SK-N-SH (cell line): Measurements from ENCODE around the gene VASP. TPM values are rescaled to one million over a fixed set of nuclear protein-coding genes. Genes with fewer than 3 reads are reported as not detected.
A peak's percentile ranks its signal among the peaks of the same experiment; 100 is the strongest.

Source experiments
- CTCF ChIA-PET: fragments of 300-600, 350-600 bp; formaldehyde crosslinking; extraction: SDS; loops from one replicate; lab custom pipeline; 2021; lab: Yijun Ruan, JAX
- POLR2A ChIA-PET: fragments of 350-600 bp; sonication (Branson Sonifier 250); formaldehyde crosslinking; extraction: SDS; loops from one replicate; lab custom pipeline; 2020; ENCODE audit warnings: antibody characterized with exemption, inconsistent platforms; lab: Yijun Ruan, JAX
- DNase-seq: peaks from one replicate; pipeline ENCODE4 v3.0.0; 2012
- H2AFZ ChIP-seq: fragments of 200-600 bp; sonication (generic); 2 replicates; pipeline ENCODE4 v1.8.1; 2016; ENCODE audit warnings: antibody characterized with exemption, mild to moderate bottlenecking, low read depth
- H3F3A ChIP-seq: fragments of 200-600 bp; sonication (generic); replicated peaks from 2 replicates; pipeline ENCODE3; 2016; ENCODE audit warnings: antibody characterized with exemption, mild to moderate bottlenecking; ENCODE audit not compliant: insufficient read depth
- H3K27ac ChIP-seq, 2 experiments: fragments of 200-500 bp in 1 of 2; fragments of 200-600 bp in 1 of 2; sonication (Bioruptor generic) in 1 of 2; sonication (generic), shearing (Covaris generic) in 1 of 2; 2 replicates each; pipeline versions ENCODE4 v1.5.1 to v1.6.1; 2014 to 2016; ENCODE audit warnings: low read depth in 2 of 2, inconsistent platforms in 1 of 2, low read length in 1 of 2, mild to moderate bottlenecking in 1 of 2, mixed read lengths in 1 of 2
- H3K27me3 ChIP-seq: fragments of 200-600 bp; sonication (generic), shearing (Covaris generic); 2 replicates; pipeline ENCODE4 v1.6.1; 2016; ENCODE audit warnings: mixed run types; ENCODE audit not compliant: insufficient read depth
- H3K36me3 ChIP-seq, 2 experiments: fragments of 200-500 bp in 1 of 2; fragments of 200-600 bp in 1 of 2; sonication (Bioruptor generic) in 1 of 2; sonication (generic) in 1 of 2; replicated peaks in 1 of 2; 2 replicates each; pipeline versions ENCODE3 to v1.5.1; 2014 to 2016; ENCODE audit warnings: low read length in 1 of 2, mild to moderate bottlenecking in 1 of 2; ENCODE audit not compliant: insufficient read depth in 2 of 2, control insufficient read depth in 1 of 2
- H3K4me1 ChIP-seq, 2 experiments: fragments of 200-500 bp in 1 of 2; fragments of 200-600 bp in 1 of 2; sonication (Bioruptor generic) in 1 of 2; sonication (generic), shearing (Covaris generic) in 1 of 2; 2 replicates each; pipeline versions ENCODE4 v1.5.1 to v1.6.1; 2014 to 2016; ENCODE audit warnings: low read depth in 1 of 2, low read length in 1 of 2, mixed run types in 1 of 2; ENCODE audit not compliant: insufficient read depth in 2 of 2, control insufficient read depth in 1 of 2
- H3K4me2 ChIP-seq: fragments of 200-600 bp; sonication (generic), shearing (Covaris generic); 2 replicates; pipeline ENCODE4 v1.6.1; 2017; ENCODE audit warnings: mixed run types
- H3K4me3 ChIP-seq, 2 experiments: fragments of 200-500 bp in 1 of 2; fragments of 200-600 bp in 1 of 2; sonication (Bioruptor generic) in 1 of 2; sonication (generic), shearing (Covaris generic) in 1 of 2; 2 replicates each; pipeline versions ENCODE4 v1.5.1 to v1.8.1; 2014 to 2016; ENCODE audit warnings: low read depth in 2 of 2, inconsistent platforms in 1 of 2, low read length in 1 of 2, mild to moderate bottlenecking in 1 of 2, mixed read lengths in 1 of 2, moderate library complexity in 1 of 2
- H3K79me2 ChIP-seq: fragments of 200-600 bp; sonication (generic); 2 replicates; pipeline ENCODE4 v1.8.1; 2017; ENCODE audit warnings: mild to moderate bottlenecking; ENCODE audit not compliant: insufficient read depth
- H3K9ac ChIP-seq: fragments of 200-600 bp; sonication (generic); 2 replicates; pipeline ENCODE4 v1.6.1; 2017; ENCODE audit warnings: mixed run types
- H3K9me2 ChIP-seq: fragments of 200-600 bp; sonication (generic); 2 replicates; pipeline ENCODE4 v1.6.1; 2017; ENCODE audit warnings: mixed run types
- H3K9me3 ChIP-seq: fragments of 200-600 bp; sonication (generic); 2 replicates; pipeline ENCODE4 v1.6.1; 2017; ENCODE audit warnings: mixed run types, mild to moderate bottlenecking, moderate library complexity
- H4K20me1 ChIP-seq: fragments of 200-600 bp; sonication (generic); 2 replicates; pipeline ENCODE4 v1.6.1; 2017; ENCODE audit warnings: mild to moderate bottlenecking, mixed run types; ENCODE audit not compliant: insufficient read depth
- CHD2 ChIP-seq: fragments of 150-350 bp; IDR thresholded peaks from 2 replicates; pipeline ENCODE4 v1.6.1; 2018; ENCODE audit warnings: low read length; ENCODE audit not compliant: partially characterized antibody
- GABPA ChIP-seq: IDR thresholded peaks from 2 replicates; pipeline ENCODE4 v1.4.0; 2012; ENCODE audit warnings: low read depth, mild to moderate bottlenecking
- NFIC ChIP-seq: IDR thresholded peaks from 2 replicates; pipeline ENCODE4 v1.4.0; 2012; ENCODE audit warnings: borderline replicate concordance
- POLR2AphosphoS5 ChIP-seq: IDR thresholded peaks from 2 replicates; pipeline ENCODE4 v1.6.1; 2012; ENCODE audit warnings: low read depth, low read length
- RXRA ChIP-seq: IDR thresholded peaks from 2 replicates; pipeline ENCODE4 v1.4.0; 2012; ENCODE audit warnings: low read depth, mild to moderate bottlenecking, borderline replicate concordance
- SIN3A ChIP-seq: IDR thresholded peaks from 2 replicates; pipeline ENCODE4 v1.6.1; 2012; ENCODE audit warnings: low read depth, mild to moderate bottlenecking, low read length, moderate library complexity, borderline replicate concordance
- TAF1 ChIP-seq: IDR thresholded peaks from 2 replicates; pipeline ENCODE4 v1.6.1; 2012; ENCODE audit warnings: low read depth, mild to moderate bottlenecking, low read length, moderate library complexity, borderline replicate concordance
- YY1 ChIP-seq: IDR thresholded peaks from 2 replicates; pipeline ENCODE4 v1.4.0; 2012; ENCODE audit warnings: low read depth, mild to moderate bottlenecking
- WGBS: methylation state at CpG from one replicate; pipeline ENCODE4 v1.1.6; 2017; ENCODE audit warnings: low lambda C conversion rate; 5-methylcytosine and 5-hydroxymethylcytosine counted together
- polyA plus RNA-seq, 3 experiments: library from polyadenylated mRNA; depleted of rRNA; stranded (reverse); fragments of >200 nt; gene quantifications; 2 replicates each; pipeline ENCODE4 v1.2.3, GENCODE V29; 2012
- TF ChIP-seq, protein P1 (sequence below): fragments of 150-350 bp; IDR thresholded peaks from 2 replicates; pipeline ENCODE4 v1.6.1; 2016; ENCODE audit warnings: mild to moderate bottlenecking, low read depth, low read length
- TF ChIP-seq, protein P2 (sequence below): IDR thresholded peaks from 2 replicates; pipeline ENCODE4 v1.6.1; 2012; ENCODE audit warnings: mild to moderate bottlenecking, low read depth, low read length, moderate library complexity

VASP gene
- polyA plus RNA-seq, 1 of the 3 experiments (the other 2 are of a cell fraction) = 37.8 TPM

DNA sequence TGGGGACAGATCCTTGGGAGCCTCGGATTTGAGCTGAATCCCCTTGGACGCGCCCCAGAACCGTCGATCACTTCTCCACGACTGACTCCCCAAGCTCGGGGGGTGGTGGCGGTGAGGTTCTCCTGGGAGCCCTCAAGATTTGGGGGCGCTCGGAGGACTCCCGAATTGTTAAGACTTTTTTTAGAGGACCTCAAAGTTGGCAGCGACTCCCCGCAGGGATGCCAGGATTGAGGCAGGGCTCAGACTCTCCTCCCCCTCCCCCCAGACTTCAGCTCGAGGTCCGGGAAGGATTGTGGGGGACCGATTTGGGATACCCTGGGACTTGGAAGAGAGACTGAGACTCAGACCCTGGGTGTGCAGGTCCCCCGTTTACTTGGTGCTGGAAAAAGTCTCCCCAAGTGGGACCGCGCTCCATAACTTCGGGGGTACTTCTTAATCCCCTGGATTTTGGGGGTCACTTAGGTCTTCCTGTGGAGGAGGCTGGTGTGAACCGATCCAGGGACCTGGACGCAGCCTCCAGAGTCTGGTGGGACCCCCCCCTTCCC, 665 bp downstream of the VASP start:
- Histone ChIP-seq H3K36me3 (peaks cover 0 to 4% of the 10 kb centered on the region in 2 experiments), H3K4me1 (peaks cover 6 to 12% of the 10 kb centered on the region in 2 experiments; a peak in 2 of 4 replicates), H3F3A (peaks cover 18% of the 10 kb centered on the region), H3K9me2 (no peaks in the 10 kb centered on the region), H3K4me3 (peak overlapping the region; percentile 74 to 98), H3K27me3 (no peaks in the 10 kb centered on the region), H3K9me3 (no peaks in the 10 kb centered on the region), H4K20me1 (peaks cover 27% of the 10 kb centered on the region), H2AFZ (no peak overlapping the region), H3K9ac (peak overlapping the region; percentile 92), H3K27ac (peak overlapping the region; percentile 60 to 88; a peak in 3 of 4 replicates), H3K4me2 (peak overlapping the region; percentile 100), H3K79me2 (peaks cover 60% of the 10 kb centered on the region)
- DNase-seq = no peak
- POLR2A ChIA-PET = interaction anchor here (1.0 kb wide), 1 partner anchor 12 kb away, joined by 4 read pairs; no protein-coding TSS in a partner anchor
- TF ChIP-seq, protein P1, sequence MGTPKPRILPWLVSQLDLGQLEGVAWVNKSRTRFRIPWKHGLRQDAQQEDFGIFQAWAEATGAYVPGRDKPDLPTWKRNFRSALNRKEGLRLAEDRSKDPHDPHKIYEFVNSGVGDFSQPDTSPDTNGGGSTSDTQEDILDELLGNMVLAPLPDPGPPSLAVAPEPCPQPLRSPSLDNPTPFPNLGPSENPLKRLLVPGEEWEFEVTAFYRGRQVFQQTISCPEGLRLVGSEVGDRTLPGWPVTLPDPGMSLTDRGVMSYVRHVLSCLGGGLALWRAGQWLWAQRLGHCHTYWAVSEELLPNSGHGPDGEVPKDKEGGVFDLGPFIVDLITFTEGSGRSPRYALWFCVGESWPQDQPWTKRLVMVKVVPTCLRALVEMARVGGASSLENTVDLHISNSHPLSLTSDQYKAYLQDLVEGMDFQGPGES = no peak
- 0 out of 2 replicates have a peak, but pooled peaks have one; percentile 9 for TF ChIP-seq YY1
- CTCF ChIA-PET = interaction anchor here (0.8 to 2.6 kb wide), 8 partner anchors 8 to 135 kb away, joined by 3 to 11 read pairs (median 4); partner anchors contain the start of gene FOSB
- 0% methylated on average over 13 of the region's 22 CpGs for WGBS

DNA sequence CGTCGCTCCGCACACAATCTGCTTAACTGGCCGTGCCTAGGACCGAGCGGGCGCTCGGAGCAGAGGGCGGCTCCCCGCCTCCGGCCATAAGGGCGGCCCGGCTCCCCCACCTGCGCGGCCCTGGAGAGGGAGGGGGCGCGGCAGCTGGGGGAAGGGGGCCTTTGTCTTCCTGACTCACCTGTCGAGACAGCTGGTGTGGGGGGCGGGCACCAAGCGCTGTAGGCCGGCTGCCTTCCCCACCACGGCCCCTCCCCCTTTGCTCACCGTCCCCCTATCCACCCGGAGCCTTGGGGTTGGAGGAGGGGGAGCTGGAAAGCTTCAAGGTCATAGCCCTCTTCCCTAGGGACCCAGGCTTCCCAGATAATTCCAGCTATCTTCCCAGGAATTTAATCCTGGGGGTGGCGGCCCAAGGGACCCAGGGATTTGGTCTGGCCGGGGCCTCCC, 1.2 kb downstream of the VASP start:
- Histone ChIP-seq H3K4me2 (peak overlapping the region; percentile 100), H3K4me3 (peak overlapping the region; percentile 74 to 98), H4K20me1 (peaks cover 32% of the 10 kb centered on the region), H3K9me2 (no peaks in the 10 kb centered on the region), H3F3A (peaks cover 18% of the 10 kb centered on the region), H2AFZ (no peak overlapping the region; the same call in 1 of the 2 replicates), H3K9me3 (no peaks in the 10 kb centered on the region), H3K27me3 (no peaks in the 10 kb centered on the region), H3K79me2 (peaks cover 65% of the 10 kb centered on the region), H3K4me1 (peaks cover 6 to 12% of the 10 kb centered on the region in 2 experiments; a peak in 2 of 4 replicates), H3K27ac (peak overlapping the region; percentile 60 to 88; a peak in 3 of 4 replicates), H3K36me3 (peaks cover 0 to 4% of the 10 kb centered on the region in 2 experiments), H3K9ac (peak overlapping the region; percentile 92)
- ChIA-PET CTCF (interaction anchor here (1.0 to 2.6 kb wide), 7 partner anchors 9 to 134 kb away, joined by 3 to 11 read pairs (median 4); partner anchors contain the start of gene FOSB), POLR2A (interaction anchor here (1.0 kb wide), 1 partner anchor 12 kb away, joined by 4 read pairs; no protein-coding TSS in a partner anchor)
- TF ChIP-seq SIN3A = no peak
- peak; percentile 15 for TF ChIP-seq CHD2
- WGBS = 2% methylated on average over 10 of the region's 26 CpGs
- peak; percentile 65 for DNase-seq

DNA sequence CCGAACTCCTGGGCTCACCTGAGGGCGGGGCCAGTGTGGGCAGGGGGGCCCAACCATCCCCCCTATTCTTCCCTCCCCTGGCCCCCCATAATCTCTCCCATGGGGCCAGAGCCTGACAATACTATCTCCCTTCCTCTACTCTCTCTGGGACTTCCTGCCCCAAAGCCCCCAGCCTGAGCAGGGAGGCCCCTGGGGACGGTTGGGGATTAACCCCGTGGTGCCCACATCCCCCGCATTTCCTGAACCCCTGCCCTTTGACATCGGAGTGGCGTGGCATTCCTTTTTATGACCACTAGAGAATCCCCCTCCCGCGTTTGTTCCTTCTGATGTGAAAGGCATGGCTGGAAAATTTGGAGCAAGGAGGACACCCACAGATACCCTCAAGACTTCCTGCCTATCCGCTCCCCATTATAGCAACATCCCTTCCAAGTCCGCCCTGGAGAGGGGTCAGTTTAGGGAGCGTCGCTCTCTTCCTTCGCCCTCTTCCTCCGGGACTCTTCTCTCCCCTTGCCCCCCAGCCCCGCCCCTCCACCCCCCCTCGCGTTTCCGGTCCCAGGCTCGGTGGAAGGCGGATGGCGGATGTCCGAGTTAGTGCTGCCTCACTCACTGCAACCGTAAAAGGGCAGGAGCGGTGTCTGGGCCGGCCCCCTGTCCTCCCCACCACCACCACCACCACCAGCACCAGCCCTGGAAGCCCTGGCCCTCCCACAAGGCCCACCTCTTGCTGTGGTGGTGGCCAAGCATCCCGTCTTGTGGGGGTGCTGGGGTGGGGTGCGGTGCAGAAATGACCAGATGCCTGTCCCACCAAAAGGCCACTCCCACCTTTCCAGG, 1.8 kb downstream of the VASP start:
- H3K27ac ChIP-seq = peak overlapping the region; percentile 60 to 88; a peak in 2 of 4 replicates
- no peaks in the 10 kb centered on the region for H3K9me3 ChIP-seq
- peak overlapping the region; percentile 100 for H3K4me2 ChIP-seq
- peaks cover 39% of the 10 kb centered on the region for H4K20me1 ChIP-seq
- peaks cover 6 to 12% of the 10 kb centered on the region in 2 experiments; a peak in 2 of 4 replicates for H3K4me1 ChIP-seq
- WGBS = 1% methylated on average over 27 of the region's 28 CpGs
- H2AFZ ChIP-seq = no peak overlapping the region; the same call in 1 of the 2 replicates
- peaks cover 71% of the 10 kb centered on the region for H3K79me2 ChIP-seq
- H3K4me3 ChIP-seq = peak overlapping the region; percentile 74 to 98
- H3K36me3 ChIP-seq = peaks cover 0 to 4% of the 10 kb centered on the region in 2 experiments
- H3K27me3 ChIP-seq = no peaks in the 10 kb centered on the region
- DNase-seq = peak; percentile 87
- ChIA-PET POLR2A (interaction anchor here (1.0 kb wide), 1 partner anchor 13 kb away, joined by 4 read pairs; no protein-coding TSS in a partner anchor), CTCF (interaction anchor here (0.9 to 2.6 kb wide), 7 partner anchors 10 to 134 kb away, joined by 3 to 11 read pairs (median 4); partner anchors contain the start of gene FOSB)
- peaks cover 18% of the 10 kb centered on the region for H3F3A ChIP-seq
- no peaks in the 10 kb centered on the region for H3K9me2 ChIP-seq
- H3K9ac ChIP-seq = peak overlapping the region; percentile 92
- TF ChIP-seq TAF1 = peak; percentile 36; the same call in 1 of the 2 replicates
- TF ChIP-seq, protein P2, sequence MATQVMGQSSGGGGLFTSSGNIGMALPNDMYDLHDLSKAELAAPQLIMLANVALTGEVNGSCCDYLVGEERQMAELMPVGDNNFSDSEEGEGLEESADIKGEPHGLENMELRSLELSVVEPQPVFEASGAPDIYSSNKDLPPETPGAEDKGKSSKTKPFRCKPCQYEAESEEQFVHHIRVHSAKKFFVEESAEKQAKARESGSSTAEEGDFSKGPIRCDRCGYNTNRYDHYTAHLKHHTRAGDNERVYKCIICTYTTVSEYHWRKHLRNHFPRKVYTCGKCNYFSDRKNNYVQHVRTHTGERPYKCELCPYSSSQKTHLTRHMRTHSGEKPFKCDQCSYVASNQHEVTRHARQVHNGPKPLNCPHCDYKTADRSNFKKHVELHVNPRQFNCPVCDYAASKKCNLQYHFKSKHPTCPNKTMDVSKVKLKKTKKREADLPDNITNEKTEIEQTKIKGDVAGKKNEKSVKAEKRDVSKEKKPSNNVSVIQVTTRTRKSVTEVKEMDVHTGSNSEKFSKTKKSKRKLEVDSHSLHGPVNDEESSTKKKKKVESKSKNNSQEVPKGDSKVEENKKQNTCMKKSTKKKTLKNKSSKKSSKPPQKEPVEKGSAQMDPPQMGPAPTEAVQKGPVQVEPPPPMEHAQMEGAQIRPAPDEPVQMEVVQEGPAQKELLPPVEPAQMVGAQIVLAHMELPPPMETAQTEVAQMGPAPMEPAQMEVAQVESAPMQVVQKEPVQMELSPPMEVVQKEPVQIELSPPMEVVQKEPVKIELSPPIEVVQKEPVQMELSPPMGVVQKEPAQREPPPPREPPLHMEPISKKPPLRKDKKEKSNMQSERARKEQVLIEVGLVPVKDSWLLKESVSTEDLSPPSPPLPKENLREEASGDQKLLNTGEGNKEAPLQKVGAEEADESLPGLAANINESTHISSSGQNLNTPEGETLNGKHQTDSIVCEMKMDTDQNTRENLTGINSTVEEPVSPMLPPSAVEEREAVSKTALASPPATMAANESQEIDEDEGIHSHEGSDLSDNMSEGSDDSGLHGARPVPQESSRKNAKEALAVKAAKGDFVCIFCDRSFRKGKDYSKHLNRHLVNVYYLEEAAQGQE = no peak
- TF ChIP-seq RXRA = no peak
- TF ChIP-seq POLR2AphosphoS5 = no peak; the same call in 1 of the 2 replicates
- TF ChIP-seq GABPA = peak; percentile 45
- TF ChIP-seq NFIC = no peak
